Skeletal muscle tissue (tissue), 4 donors: ENCODE data around the gene SEC14L5. TPM values are rescaled to one million over a fixed set of nuclear protein-coding genes. Genes with fewer than 3 reads are reported as not detected.

ENCODE experiments used
- H3K27ac ChIP-seq: one replicate; pipeline ENCODE4 v1.7.0; 2013; ENCODE audit warnings: mild to moderate bottlenecking, low read depth, low read length, inconsistent platforms
- H3K27me3 ChIP-seq, 3 donors: one replicate each; pipeline ENCODE4 v1.7.0; 2013; ENCODE audit warnings: low read length in 3 of 3; ENCODE audit not compliant: control insufficient read depth in 3 of 3, insufficient read depth in 3 of 3
- H3K36me3 ChIP-seq, 3 donors: one replicate each; pipeline ENCODE4 v1.7.0; 2013; ENCODE audit warnings: low read length in 3 of 3; ENCODE audit not compliant: control insufficient read depth in 3 of 3, insufficient read depth in 3 of 3
- H3K4me1 ChIP-seq, 3 donors: one replicate each; pipeline ENCODE4 v1.7.0; 2013; ENCODE audit warnings: low read length in 3 of 3, mild to moderate bottlenecking in 3 of 3; ENCODE audit not compliant: control insufficient read depth in 3 of 3, insufficient read depth in 3 of 3
- H3K4me3 ChIP-seq, 3 donors: one replicate each; pipeline ENCODE4 v1.7.0; 2013; ENCODE audit warnings: low read length in 3 of 3
- H3K9ac ChIP-seq, 3 donors: one replicate each; pipeline ENCODE4 v1.7.0; 2013; ENCODE audit warnings: low read length in 3 of 3, mild to moderate bottlenecking in 3 of 3, moderate library complexity in 2 of 3, low read depth in 1 of 3
- H3K9me3 ChIP-seq, 3 donors: one replicate each; pipeline ENCODE4 v1.7.0; 2013; ENCODE audit warnings: low read length in 3 of 3; ENCODE audit not compliant: control insufficient read depth in 3 of 3
- total RNA-seq: library from RNA; depleted of rRNA; stranded (reverse); fragments of >200 nt; gene quantifications from one replicate; pipeline ENCODE4 v1.2.3, GENCODE V29; 2014
- donor health status: Osteomylitis.

Gene SEC14L5
- total RNA-seq, 1 donor from 2014 or later = 1.0 TPM

DNA sequence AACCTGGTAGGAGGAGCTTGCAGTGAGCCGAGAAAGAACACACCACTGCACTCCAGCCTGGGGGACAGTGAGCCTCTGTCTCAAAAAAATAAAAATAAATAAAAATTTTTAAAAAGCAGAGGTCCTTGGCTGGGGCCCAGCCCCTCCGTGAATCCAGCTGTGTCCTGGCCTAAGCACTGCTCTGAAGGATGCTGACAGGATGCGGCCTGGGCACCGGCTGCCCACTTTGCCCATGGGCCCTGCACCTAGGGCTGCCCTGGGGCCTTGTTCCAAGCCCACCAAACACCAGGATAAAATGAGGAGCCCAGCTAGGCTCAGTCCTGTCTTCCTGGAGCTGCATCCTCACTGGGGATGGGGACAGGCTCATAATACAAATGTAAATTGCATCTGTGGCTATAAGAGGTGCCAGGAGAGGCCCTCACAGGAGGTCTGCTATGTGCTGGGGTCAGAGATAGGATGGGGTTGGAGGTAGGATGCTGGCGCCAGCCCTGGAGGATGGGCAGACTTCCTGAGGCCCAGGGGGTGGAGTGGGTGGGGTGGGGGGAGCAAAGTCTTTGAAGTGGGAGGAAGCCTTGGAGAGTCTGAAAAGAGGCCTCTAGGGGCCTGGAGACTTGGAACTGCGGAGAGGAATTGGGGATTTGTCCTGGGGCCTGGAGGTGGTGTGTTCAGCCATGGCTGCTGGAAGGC lies 101.4 kb downstream of the SEC14L5 start:
- Histone ChIP-seq H3K9me3 (no peaks in the 10 kb centered on the region), H3K27ac (no peak overlapping the region), H3K27me3 (peaks cover 0 to 9% (median 0%) of the 10 kb centered on the region in 3 donors), H3K36me3 (no peaks in the 10 kb centered on the region), H3K4me3 (no peak overlapping the region), H3K4me1 (no peaks in the 10 kb centered on the region), H3K9ac (no peak overlapping the region)

DNA sequence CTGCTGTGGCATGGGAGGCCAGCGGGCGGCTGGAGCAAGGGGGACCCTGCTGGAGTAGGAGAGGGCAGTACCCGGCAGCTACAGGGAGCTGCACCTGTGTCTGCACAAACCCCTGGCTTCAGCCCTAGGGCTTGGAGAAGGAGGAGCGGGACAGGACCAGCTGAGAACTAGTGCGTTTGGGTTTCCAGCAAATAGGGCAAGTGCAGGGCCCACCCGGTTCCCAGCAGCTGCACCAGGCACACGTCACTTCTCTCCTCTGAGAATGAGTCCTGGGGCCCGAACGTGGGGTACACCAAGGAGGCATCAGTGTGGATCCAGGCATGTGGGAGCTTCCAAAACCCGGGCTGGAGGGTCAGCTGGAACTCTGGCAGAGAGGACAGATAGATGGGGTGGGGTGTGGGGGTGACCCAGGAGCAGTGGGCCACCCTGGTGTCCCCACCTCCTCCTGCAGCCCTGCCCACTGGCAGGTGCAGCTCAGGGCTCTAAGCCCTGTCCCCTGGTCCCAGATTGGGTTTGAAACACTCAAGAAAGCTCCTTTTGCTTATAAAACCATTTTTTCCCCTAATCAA lies 102.0 kb downstream of the SEC14L5 start:
- Histone ChIP-seq H3K4me3 (no peak overlapping the region), H3K9ac (no peak overlapping the region), H3K27me3 (peaks cover 0 to 11% (median 0%) of the 10 kb centered on the region in 3 donors), H3K4me1 (no peaks in the 10 kb centered on the region), H3K36me3 (no peaks in the 10 kb centered on the region), H3K9me3 (no peaks in the 10 kb centered on the region), H3K27ac (no peak overlapping the region)

DNA sequence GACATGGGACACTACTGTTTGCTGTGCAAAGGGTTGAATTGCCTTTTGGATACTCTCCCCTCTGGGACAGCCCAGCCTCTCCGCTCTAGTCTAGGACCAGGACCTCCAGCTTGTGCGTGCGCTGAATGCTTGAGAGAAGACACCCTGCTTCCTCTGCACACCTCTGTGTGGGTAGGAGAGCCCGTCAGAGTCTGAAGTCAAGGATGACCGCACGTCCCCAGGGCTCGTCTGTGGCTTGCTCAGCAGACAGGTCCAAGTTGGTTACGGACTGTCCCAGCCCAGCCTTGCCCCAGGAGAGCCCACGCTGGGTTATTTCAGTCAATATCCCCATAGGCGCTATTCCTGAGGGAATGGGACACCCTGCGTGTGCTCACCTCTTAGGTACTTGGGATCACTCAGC lies 103.9 kb downstream of the SEC14L5 start:
- H3K27me3 ChIP-seq = peaks cover 0 to 11% (median 0%) of the 10 kb centered on the region in 3 donors
- no peaks in the 10 kb centered on the region for H3K36me3 ChIP-seq
- H3K4me3 ChIP-seq = no peak overlapping the region
- H3K9me3 ChIP-seq = no peaks in the 10 kb centered on the region
- H3K27ac ChIP-seq = no peak overlapping the region
- H3K9ac ChIP-seq = no peak overlapping the region
- no peaks in the 10 kb centered on the region for H3K4me1 ChIP-seq

DNA sequence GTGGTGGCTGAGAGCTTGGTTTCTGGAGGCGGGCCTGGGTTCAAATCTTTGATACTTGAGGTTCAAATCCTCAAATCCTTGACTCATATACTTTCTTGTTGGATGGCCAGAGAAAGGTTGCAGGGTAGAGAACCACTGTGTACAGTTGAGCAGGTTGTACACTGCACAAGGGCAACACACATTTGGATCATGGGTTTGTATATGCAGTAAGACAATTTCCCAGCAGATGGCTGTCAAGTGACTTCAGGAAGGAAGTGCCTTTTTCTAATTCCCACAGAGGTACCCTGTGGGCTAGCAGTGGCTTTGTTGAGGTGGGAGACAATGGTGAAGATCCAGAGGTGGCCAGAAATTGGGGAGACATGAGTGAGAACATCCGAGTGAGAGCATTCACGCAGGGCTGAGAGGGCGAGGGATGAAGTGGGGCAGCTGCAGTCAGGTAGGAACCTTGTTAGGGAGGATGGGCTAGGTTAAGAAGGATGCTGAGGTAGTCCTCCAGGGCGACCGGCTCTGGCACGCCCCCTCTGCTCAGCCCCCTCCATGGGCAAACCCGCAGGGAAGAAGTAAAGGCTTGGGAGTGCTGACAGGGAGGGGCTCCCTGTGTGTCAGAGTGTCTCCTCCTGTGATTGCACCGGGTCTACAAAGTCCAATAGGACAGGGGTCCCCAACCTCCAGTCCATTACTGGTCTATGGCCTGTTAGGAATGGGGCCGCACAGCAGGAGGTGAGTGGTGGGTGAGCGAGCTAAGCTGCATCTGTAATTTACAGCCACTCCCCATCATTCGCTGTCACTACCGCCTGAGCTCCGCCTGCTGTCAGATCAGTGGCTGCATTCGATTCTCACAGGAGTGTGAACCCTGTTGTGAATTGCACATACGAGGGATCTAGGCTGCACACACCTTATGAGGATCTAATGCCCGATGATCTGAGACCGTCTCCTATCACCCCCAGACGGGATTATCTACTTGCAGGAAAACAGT lies 104.9 kb downstream of the SEC14L5 start:
- no peaks in the 10 kb centered on the region for H3K4me1 ChIP-seq
- no peak overlapping the region for H3K9ac ChIP-seq
- H3K4me3 ChIP-seq = no peak overlapping the region
- no peaks in the 10 kb centered on the region for H3K9me3 ChIP-seq
- H3K36me3 ChIP-seq = no peaks in the 10 kb centered on the region
- H3K27ac ChIP-seq = no peak overlapping the region
- peaks cover 0 to 11% (median 0%) of the 10 kb centered on the region in 3 donors for H3K27me3 ChIP-seq

DNA sequence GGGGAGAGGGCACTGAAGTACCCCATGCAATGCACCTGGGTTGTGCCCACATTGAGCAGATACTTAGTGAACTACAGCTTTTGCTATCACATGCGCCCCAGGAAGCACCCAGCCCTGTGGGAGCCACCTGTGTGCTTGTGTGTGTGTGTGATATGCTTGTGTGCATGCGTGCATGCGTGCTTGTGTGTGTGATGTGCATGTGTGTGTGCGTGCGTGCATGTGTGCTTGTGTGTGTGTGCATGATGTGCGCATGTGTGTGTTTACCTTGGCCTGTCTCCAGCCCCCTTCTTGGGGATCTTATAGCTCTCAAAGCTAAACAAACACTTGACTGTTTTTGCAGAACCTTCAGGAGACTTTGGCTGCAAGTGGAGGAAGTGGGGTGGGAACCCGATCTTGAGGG lies 106.8 kb downstream of the SEC14L5 start:
- no peak overlapping the region for H3K4me3 ChIP-seq
- no peaks in the 10 kb centered on the region for H3K36me3 ChIP-seq
- H3K9me3 ChIP-seq = no peaks in the 10 kb centered on the region
- no peaks in the 10 kb centered on the region for H3K4me1 ChIP-seq
- no peak overlapping the region for H3K9ac ChIP-seq
- H3K27ac ChIP-seq = no peak overlapping the region
- H3K27me3 ChIP-seq = peaks cover 0 to 11% (median 0%) of the 10 kb centered on the region in 3 donors

DNA sequence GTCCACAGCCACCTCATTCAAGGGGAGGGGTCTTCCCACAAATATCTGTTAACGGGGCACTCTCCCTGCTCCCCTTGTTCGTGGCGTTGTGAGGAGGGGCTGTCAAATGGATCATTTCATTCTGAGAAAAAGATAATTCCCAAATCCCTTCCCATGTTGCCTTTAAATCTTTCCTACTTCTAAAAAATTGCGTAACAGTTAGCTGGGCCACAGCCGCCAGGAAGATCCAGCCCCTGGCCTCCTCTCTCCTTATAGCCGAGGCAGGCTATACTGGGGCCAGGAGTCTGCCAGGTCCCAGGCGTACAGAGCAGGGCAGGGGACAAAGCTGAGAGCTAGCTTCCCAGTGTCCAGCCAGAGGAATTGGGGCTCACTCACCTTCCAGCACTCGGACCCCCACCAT lies 107.2 kb downstream of the SEC14L5 start:
- H3K36me3 ChIP-seq = no peaks in the 10 kb centered on the region
- no peak overlapping the region for H3K27ac ChIP-seq
- no peak overlapping the region for H3K4me3 ChIP-seq
- no peaks in the 10 kb centered on the region for H3K9me3 ChIP-seq
- no peak overlapping the region for H3K9ac ChIP-seq
- peaks cover 0 to 10% (median 0%) of the 10 kb centered on the region in 3 donors for H3K27me3 ChIP-seq
- H3K4me1 ChIP-seq = no peaks in the 10 kb centered on the region

DNA sequence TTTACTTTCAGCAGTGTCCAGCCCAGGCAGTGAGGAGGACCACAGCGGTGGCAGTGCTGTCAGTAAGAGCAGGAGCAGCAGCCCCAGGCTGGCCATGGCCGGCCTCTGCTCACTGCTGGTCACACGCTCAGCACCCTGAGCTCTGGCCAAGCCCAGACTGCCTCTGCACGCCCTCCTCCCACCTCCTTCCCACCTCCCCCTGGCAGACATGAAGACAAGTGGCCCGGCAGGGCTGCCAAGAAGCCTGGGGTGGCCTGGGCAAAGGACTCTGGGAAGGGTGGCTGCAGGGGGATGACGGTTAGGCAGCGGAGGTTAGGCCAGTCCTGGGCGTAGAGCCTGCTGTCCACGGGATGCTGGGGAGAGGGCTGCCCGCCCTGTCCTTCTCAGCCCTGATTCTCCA lies 107.7 kb downstream of the SEC14L5 start, which contains the start of gene C16orf89:
TSS of gene C16orf89 (minus strand) at position 144 of the 400 bp plus-strand sequence. CDS start at position 96, 48 bp downstream.
- Histone ChIP-seq H3K9ac (no peak within 1 kb of the TSS), H3K27ac (no peak within 1 kb of the TSS), H3K9me3 (no peaks in the 10 kb centered on the region), H3K4me1 (no peaks in the 10 kb centered on the region), H3K36me3 (no peaks in the 10 kb centered on the region), H3K27me3 (peaks cover 0 to 8% (median 0%) of the 10 kb centered on the region in 3 donors), H3K4me3 (no peak within 1 kb of the TSS)

DNA sequence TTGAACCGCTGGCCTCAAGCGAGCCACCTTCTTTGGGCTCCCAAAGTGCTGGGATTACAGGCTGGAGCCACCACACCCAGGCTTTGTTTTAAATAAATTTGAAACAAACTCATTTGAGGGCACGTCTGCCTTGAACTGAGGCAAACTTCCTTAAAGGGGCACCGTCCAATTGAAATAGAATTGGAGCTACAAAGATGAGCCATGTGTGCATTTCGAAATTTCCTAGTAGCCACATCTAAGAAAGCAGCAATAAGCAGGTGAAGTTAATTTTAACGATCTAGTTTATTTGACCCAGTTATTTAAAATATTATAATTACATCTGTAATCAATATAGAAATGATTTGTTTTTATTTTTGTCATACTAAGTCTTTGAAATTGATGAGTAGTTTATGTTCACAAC lies 108.4 kb downstream of the SEC14L5 start:
- H3K4me3 ChIP-seq = no peak overlapping the region
- no peaks in the 10 kb centered on the region for H3K9me3 ChIP-seq
- peaks cover 4% of the 10 kb centered on the region in 3 donors for H3K4me1 ChIP-seq
- H3K36me3 ChIP-seq = no peaks in the 10 kb centered on the region
- peaks cover 0 to 8% (median 0%) of the 10 kb centered on the region in 3 donors for H3K27me3 ChIP-seq
- no peak overlapping the region for H3K27ac ChIP-seq
- H3K9ac ChIP-seq = no peak overlapping the region
